ACHN (cell line): Measurements from ENCODE around the gene CAVIN2.

Source experiments
- DNase-seq: peaks from one replicate; pipeline ENCODE4 v3.0.0-alpha.2; 2015
- in situ Hi-C: cut with HindIII; loops from 2 replicates; pipeline ENCODE4 v1.10.0; 2017; ENCODE audit warnings: low sequenced_read_pairs, low pct_ligation_motif_present, low pct_unique_long_range_greater_than_20kb

The CAVIN2 gene

GRCh38 chr2:191867507-191867847 lies 20.6 kb upstream of the CAVIN2 start:
- no peak for DNase-seq
- in situ Hi-C loops: no loop called here

- DNase-seq: peak; percentile 97
These were observed 20.0 kb upstream of the CAVIN2 start for GRCh38 chr2:191866675-191867506.

GRCh38 chr2:191866195-191866594 lies 19.3 kb upstream of the CAVIN2 start:
- DNase-seq: peak; percentile 24
- in situ Hi-C loops: no loop called here

More at GRCh38 chr2:191866675-191867506, 20.0 kb upstream of the CAVIN2 start:
- in situ Hi-C loops: no loop called here

- in situ Hi-C loops: no loop called here
These were observed 17.9 kb upstream of the CAVIN2 start for GRCh38 chr2:191864628-191865374.

GRCh38 chr2:191863988-191864387 lies 17.1 kb upstream of the CAVIN2 start:
- DNase-seq: no peak
- in situ Hi-C loops: no loop called here

More at GRCh38 chr2:191864628-191865374, 17.9 kb upstream of the CAVIN2 start:
- no peak for DNase-seq

GRCh38 chr2:191862156-191862775 lies 15.4 kb upstream of the CAVIN2 start:
- in situ Hi-C loops: no loop called here
- no peak for DNase-seq

GRCh38 chr2:191860760-191861466 lies 14.0 kb upstream of the CAVIN2 start:
- no peak for DNase-seq
- in situ Hi-C loops: no loop called here

- in situ Hi-C loops: no loop called here
- no peak for DNase-seq
These were observed 12.8 kb upstream of the CAVIN2 start for GRCh38 chr2:191859681-191860080.

GRCh38 chr2:191857886-191858285 lies 11.0 kb upstream of the CAVIN2 start:
- DNase-seq: no peak

GRCh38 chr2:191857259-191857805 lies 10.4 kb upstream of the CAVIN2 start:
- in situ Hi-C loops: no loop called here
- no peak for DNase-seq

More at GRCh38 chr2:191857886-191858285, 11.0 kb upstream of the CAVIN2 start:
- in situ Hi-C loops: no loop called here

GRCh38 chr2:191856111-191856876 lies 9.4 kb upstream of the CAVIN2 start:
- in situ Hi-C loops: no loop called here
- no peak for DNase-seq

- no peak for DNase-seq
- in situ Hi-C loops: no loop called here
These were observed 8.5 kb upstream of the CAVIN2 start for GRCh38 chr2:191855382-191855781.

- DNase-seq: peak; percentile 32
- in situ Hi-C loops: no loop called here
These were observed 7.8 kb upstream of the CAVIN2 start for GRCh38 chr2:191854382-191855372.

GRCh38 chr2:191853843-191854242 lies 7.0 kb upstream of the CAVIN2 start:
- no peak for DNase-seq
- in situ Hi-C loops: no loop called here

GRCh38 chr2:191851158-191851557 lies 4.3 kb upstream of the CAVIN2 start:
- DNase-seq: no peak
- in situ Hi-C loops: no loop called here

- in situ Hi-C loops: no loop called here
- no peak for DNase-seq
These were observed 2.2 kb upstream of the CAVIN2 start for GRCh38 chr2:191848771-191849767.
